Measurements from ENCODE around the gene CDK11B. TPM values are rescaled to one million over a fixed set of nuclear protein-coding genes. Genes with fewer than 3 reads are reported as not detected.

CDK11B gene
- total RNA-seq, 1 donor from 2014 or later, result 21.1 TPM

DNA sequence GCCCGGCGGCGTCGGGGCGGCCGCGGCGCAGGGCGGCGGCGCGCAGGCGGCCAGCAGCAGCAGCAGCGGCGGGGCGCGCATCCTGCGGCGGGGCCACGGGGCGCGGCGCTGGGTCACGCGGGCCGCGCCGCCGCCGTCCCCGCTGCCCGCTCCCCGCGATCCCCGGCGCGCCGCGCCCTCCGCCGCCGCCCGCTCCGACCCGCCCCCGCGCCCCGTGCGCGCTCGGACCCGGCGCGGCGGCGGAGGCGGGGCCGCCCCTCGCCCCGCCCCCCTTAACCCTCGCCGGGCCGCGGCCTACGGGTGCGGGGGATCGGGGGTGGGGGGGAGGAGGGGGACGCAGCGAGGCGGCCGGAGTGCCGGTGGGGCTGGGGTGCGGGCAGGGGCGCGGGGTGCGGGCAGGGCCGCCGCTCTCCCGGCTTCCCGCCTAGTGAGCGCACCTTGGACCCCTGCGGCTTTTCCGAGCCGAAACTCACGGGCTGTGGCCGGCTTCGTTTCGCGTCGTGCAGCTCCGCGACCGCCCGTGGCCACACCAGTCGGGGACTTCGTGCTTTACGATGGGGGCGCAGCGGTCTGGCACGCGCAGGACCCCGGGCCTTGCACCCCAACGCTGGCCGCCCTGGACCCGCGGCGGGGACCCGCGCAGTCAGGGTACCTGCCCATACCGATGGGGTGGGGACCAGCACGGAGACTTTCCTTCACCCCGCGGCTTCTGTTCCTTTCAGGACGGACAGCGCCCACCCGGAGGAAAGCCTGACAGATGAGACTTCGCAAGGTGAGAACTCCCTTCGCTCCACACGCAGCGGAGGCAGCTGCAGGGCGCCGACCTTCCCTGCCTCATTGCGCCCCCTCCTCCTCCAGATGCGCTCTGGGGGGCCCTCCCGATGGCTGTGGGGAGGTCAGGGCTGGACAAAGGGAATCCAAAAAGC lies 58.6 kb downstream of the CDK11B start, which contains the start of gene FNDC10:
TSS of gene FNDC10 (minus strand) at position 201 of the 926 bp plus-strand sequence. CDS start at position 81, 120 bp downstream.
- TF ChIP-seq, protein P1, sequence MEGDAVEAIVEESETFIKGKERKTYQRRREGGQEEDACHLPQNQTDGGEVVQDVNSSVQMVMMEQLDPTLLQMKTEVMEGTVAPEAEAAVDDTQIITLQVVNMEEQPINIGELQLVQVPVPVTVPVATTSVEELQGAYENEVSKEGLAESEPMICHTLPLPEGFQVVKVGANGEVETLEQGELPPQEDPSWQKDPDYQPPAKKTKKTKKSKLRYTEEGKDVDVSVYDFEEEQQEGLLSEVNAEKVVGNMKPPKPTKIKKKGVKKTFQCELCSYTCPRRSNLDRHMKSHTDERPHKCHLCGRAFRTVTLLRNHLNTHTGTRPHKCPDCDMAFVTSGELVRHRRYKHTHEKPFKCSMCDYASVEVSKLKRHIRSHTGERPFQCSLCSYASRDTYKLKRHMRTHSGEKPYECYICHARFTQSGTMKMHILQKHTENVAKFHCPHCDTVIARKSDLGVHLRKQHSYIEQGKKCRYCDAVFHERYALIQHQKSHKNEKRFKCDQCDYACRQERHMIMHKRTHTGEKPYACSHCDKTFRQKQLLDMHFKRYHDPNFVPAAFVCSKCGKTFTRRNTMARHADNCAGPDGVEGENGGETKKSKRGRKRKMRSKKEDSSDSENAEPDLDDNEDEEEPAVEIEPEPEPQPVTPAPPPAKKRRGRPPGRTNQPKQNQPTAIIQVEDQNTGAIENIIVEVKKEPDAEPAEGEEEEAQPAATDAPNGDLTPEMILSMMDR (IDR thresholded peaks at IDR 0.05), result no peak
- DNase-seq (ENCODE audit: low spot score), result no peak
- Mint-ChIP-seq H3K36me3 (ENCODE audit: low read depth) (no peaks in the 10 kb centered on the region), H3K4me1 (ENCODE audit: low read depth) (peaks cover 11% of the 10 kb centered on the region), H3K27ac (ENCODE audit: unreplicated experiment) (no peak within 1 kb of the TSS), H3K9me3 (ENCODE audit: low read depth) (no peaks in the 10 kb centered on the region), H3K4me3 (ENCODE audit: unreplicated experiment) (peak within 1 kb of the TSS; percentile 64), H3K27me3 (ENCODE audit: low read depth) (peaks cover 8% of the 10 kb centered on the region)

DNA sequence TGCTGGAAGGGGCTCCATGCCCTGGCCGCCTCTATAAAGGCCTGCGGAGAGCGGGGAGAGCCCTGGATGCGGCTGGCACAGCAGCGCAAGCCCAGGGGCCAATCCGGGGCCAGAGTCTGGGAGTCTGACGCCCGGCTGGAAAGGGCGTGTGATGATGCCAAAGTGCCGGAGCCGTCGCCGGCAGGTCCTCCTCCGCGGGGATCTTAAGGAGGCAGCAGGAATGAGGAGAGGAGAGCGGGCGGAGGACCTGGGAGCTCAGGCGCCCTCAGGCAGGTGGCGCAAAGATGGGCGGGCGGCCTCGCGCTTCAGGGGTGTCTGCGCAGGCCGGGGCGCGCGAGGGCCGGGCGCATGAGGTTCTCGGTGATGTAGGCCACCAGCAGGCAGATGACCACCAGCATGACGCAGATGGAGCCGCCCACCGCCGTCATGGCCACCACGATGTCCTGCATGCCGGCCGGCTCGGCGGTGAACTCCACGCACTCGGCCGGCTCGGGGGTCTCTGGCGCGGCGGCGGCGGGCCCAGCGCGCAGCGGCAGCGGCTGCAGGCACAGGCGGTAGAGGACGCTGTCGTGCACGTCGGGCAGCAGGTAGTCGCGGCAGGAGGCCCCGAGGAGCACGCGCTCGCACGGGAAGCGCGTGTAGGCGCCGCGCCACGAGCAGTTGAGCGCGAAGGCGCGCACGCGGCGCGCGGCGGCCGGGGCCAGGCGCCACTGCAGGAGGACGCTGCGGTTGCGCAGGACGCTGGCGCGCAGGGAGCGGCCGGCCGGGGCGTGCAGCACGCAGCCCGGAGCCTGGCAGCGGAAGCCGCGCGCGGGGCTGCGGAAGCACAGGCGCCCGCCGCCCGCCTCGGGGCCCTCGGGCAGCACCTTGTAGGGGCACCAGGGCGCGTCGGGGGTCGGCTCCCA lies 59.5 kb downstream of the CDK11B start:
- peaks cover 11% of the 10 kb centered on the region for H3K4me1 Mint-ChIP-seq (ENCODE audit: low read depth)
- no peaks in the 10 kb centered on the region for H3K36me3 Mint-ChIP-seq (ENCODE audit: low read depth)
- H3K4me3 Mint-ChIP-seq (ENCODE audit: unreplicated experiment), result peak overlapping the region; percentile 64
- peaks cover 8% of the 10 kb centered on the region for H3K27me3 Mint-ChIP-seq (ENCODE audit: low read depth)
- TF ChIP-seq, protein P1 (IDR thresholded peaks at IDR 0.05), result peak; percentile 52
- H3K27ac Mint-ChIP-seq (ENCODE audit: unreplicated experiment), result no peak overlapping the region
- no peaks in the 10 kb centered on the region for H3K9me3 Mint-ChIP-seq (ENCODE audit: low read depth)
- DNase-seq (ENCODE audit: low spot score), result peak; percentile 88

- Mint-ChIP-seq H3K36me3 (ENCODE audit: low read depth) (no peaks in the 10 kb centered on the region), H3K4me3 (ENCODE audit: unreplicated experiment) (peak overlapping the region; percentile 64), H3K27me3 (ENCODE audit: low read depth) (peaks cover 8% of the 10 kb centered on the region), H3K27ac (ENCODE audit: unreplicated experiment) (no peak overlapping the region), H3K9me3 (ENCODE audit: low read depth) (no peaks in the 10 kb centered on the region), H3K4me1 (ENCODE audit: low read depth) (peaks cover 11% of the 10 kb centered on the region)
- TF ChIP-seq, protein P1 (IDR thresholded peaks at IDR 0.05), result no peak
- no peak for DNase-seq (ENCODE audit: low spot score)
These were observed 60.1 kb downstream of the CDK11B start for GRCh38 chr1:1598720-1599029.

DNA sequence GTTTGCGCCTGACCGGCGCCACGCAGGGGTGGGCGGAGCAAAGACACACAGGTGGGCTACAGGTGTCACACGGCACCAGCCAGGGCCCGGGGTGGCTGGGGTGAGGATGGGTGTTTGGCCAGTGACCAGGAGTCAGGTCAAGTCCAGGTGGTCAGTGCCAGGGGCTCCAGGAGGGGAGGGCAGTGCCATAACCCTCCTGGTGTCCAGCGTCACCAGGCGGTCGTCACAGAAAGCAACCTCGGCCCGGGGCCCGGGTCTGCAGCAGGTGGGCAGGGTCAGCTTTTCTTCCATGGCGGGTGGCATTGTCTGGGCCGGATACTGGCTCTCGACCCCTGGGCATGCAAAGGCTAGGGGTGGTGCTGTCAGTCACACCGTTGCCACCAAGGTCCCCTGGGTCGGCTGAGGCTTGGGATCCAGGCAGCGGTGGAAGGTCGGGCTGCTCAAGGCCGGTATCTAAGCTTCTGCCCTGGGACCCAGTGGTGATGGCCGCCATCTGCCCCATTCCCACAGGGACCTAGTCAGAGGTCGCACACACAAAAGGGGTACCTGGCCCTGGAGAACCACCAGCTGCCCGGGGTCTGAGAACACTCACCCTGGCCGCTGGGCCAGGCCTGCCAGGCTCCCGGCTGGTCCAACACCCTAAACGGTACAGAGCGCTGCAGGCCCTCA lies 60.6 kb downstream of the CDK11B start:
- H3K27me3 Mint-ChIP-seq (ENCODE audit: low read depth), result peaks cover 8% of the 10 kb centered on the region
- peaks cover 11% of the 10 kb centered on the region for H3K4me1 Mint-ChIP-seq (ENCODE audit: low read depth)
- H3K27ac Mint-ChIP-seq (ENCODE audit: unreplicated experiment), result no peak overlapping the region
- TF ChIP-seq, protein P1 (IDR thresholded peaks at IDR 0.05), result no peak
- peak overlapping the region; percentile 64 for H3K4me3 Mint-ChIP-seq (ENCODE audit: unreplicated experiment)
- no peaks in the 10 kb centered on the region for H3K9me3 Mint-ChIP-seq (ENCODE audit: low read depth)
- H3K36me3 Mint-ChIP-seq (ENCODE audit: low read depth), result no peaks in the 10 kb centered on the region
- DNase-seq (ENCODE audit: low spot score), result peak; percentile 88

Data from chondrocyte (in vitro differentiated cells).